ENCODE results near the gene MRPL19. TPM values are rescaled to one million over a fixed set of nuclear protein-coding genes. Genes with fewer than 3 reads are reported as not detected.

Gene MRPL19
- total RNA-seq, 1 experiment from 2014 or later, result 65.4 TPM

DNA sequence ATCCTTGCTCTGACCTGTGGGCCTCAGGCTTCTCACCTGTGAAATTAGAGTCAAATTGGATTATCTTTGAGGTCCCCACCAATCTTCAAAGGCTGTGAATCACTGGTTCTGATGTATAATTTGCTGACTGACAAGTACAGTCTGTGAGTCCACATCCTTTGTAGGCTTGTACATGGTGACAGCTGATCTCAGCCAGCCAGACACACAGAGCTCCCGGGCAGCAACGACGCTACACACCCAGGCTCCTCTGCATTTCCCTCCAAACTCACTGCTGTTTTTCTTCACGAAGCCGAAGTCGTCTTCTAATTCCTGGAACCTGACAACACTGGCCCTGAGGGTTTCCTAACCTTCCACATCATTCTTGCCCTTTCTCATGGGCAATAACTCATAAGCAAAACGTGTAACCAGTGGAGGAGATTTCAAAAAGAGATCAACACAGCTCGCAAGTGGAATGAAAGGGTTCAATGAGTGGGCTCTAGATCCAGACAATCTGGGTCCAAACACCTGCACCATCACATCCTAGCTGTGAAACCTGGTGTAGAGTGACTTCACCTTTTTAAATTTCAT is 47.9 kb upstream of the MRPL19 start:
- intact Hi-C loops (cut with micrococcal nuclease), result no loop called here
- Mint-ChIP-seq H3K4me3 (ENCODE audit: unreplicated experiment) (no peak overlapping the region), H3K36me3 (ENCODE audit: insufficient read depth, unreplicated experiment) (no peaks in the 10 kb centered on the region), H3K27ac (ENCODE audit: low read depth, unreplicated experiment) (no peak overlapping the region), H3K9me3 (ENCODE audit: unreplicated experiment) (no peaks in the 10 kb centered on the region), H3K4me1 (ENCODE audit: insufficient read depth, unreplicated experiment) (peaks cover 55% of the 10 kb centered on the region), H3K27me3 (ENCODE audit: insufficient read depth, unreplicated experiment) (no peaks in the 10 kb centered on the region)
- ChIA-PET CTCF (interaction anchor here (0.7 to 3.6 kb wide), 3 partner anchors 11 to 908 kb away, joined by 3 to 35 read pairs (median 4); no protein-coding TSS in a partner anchor), POLR2A (no interaction called here)
- BruUV-seq (replicated peaks), result no TSS peak
- TF ChIP-seq, protein P1, sequence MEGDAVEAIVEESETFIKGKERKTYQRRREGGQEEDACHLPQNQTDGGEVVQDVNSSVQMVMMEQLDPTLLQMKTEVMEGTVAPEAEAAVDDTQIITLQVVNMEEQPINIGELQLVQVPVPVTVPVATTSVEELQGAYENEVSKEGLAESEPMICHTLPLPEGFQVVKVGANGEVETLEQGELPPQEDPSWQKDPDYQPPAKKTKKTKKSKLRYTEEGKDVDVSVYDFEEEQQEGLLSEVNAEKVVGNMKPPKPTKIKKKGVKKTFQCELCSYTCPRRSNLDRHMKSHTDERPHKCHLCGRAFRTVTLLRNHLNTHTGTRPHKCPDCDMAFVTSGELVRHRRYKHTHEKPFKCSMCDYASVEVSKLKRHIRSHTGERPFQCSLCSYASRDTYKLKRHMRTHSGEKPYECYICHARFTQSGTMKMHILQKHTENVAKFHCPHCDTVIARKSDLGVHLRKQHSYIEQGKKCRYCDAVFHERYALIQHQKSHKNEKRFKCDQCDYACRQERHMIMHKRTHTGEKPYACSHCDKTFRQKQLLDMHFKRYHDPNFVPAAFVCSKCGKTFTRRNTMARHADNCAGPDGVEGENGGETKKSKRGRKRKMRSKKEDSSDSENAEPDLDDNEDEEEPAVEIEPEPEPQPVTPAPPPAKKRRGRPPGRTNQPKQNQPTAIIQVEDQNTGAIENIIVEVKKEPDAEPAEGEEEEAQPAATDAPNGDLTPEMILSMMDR (IDR thresholded peaks at IDR 0.05; ENCODE audit: unreplicated experiment), result no peak
- no peak for DNase-seq (ENCODE audit: unreplicated experiment)

DNA sequence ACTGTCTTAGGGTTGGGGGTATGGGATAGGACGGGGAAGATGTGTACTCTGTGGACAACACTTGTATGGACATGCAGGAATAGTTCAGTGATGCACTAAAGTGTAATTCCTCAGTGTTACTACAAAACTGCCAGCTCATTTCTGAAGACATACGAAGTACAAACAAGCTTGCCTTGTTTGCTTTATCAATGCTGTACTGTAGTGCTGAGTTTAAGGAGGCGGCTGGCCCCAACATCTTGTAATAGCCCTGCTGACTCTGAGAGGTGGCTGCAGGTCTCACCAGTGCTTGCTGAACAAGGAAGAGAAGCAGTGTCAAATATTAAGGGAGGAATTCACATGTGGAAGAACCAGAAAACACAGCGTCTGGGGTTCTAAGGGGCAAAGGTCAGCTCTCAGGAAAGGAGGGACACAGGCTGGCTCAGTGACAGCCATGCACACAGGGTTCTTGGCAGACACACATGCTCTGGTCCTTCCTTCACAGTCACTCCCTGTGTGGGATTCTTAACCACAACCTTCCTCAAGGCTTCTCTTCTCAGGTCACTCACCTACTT is 46.0 kb upstream of the MRPL19 start:
- H3K36me3 Mint-ChIP-seq (ENCODE audit: insufficient read depth, unreplicated experiment), result no peaks in the 10 kb centered on the region
- peaks cover 61% of the 10 kb centered on the region for H3K4me1 Mint-ChIP-seq (ENCODE audit: insufficient read depth, unreplicated experiment)
- no peaks in the 10 kb centered on the region for H3K27me3 Mint-ChIP-seq (ENCODE audit: insufficient read depth, unreplicated experiment)
- ChIA-PET CTCF (interaction anchor here (0.6 to 7.6 kb wide), 9 partner anchors 9 to 137 kb away, joined by 3 to 124 read pairs (median 6); partner anchors contain the start of gene EVA1A), POLR2A (interaction anchor here (0.8 to 4.4 kb wide), 7 partner anchors 9 to 47 kb away, joined by 3 to 44 read pairs (median 3); partner anchors contain the start of gene MRPL19)
- H3K4me3 Mint-ChIP-seq (ENCODE audit: unreplicated experiment), result no peak overlapping the region
- DNase-seq (ENCODE audit: unreplicated experiment), result no peak
- TF ChIP-seq, protein P1 (IDR thresholded peaks at IDR 0.05; ENCODE audit: unreplicated experiment), result no peak
- intact Hi-C loops (cut with micrococcal nuclease), result loop anchor here (10.0 kb wide), 1 partner anchor 546 kb away; no protein-coding TSS in a partner anchor
- BruUV-seq (replicated peaks), result no TSS peak
- no peaks in the 10 kb centered on the region for H3K9me3 Mint-ChIP-seq (ENCODE audit: unreplicated experiment)
- H3K27ac Mint-ChIP-seq (ENCODE audit: low read depth, unreplicated experiment), result peak overlapping the region; percentile 49

DNA sequence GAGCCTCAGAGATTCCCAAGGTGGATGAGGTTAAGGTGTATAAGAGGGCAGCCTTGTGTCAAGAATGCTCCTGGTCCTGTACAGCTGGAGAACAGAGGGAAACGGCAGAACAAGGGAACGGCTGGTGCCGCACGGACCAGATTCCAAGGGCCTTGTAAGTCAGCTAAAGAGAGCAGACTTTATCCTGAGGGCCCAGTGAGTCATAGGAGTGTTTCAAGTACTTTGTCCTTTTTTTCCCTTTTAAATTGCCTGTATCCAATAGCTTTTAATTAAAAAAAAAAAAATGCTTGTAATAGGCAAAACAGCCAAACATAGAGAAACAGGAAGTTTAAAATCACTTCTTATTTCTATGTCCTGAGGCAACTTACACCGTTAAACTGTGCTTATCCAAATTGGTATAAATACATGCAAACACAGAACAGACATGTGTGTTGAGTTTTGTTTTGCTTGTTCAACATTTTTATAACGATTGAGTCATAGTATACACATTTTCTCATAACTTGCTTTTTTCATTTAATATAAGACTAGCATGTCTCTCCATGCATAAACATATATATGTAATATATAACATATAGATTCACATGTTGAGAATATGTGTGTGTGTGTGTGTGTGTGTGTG is 43.8 kb upstream of the MRPL19 start:
- CTCF ChIA-PET, result interaction anchor here (0.6 to 7.6 kb wide), 8 partner anchors 11 to 139 kb away, joined by 3 to 124 read pairs (median 24); partner anchors contain the start of gene EVA1A
- peaks cover 69% of the 10 kb centered on the region for H3K4me1 Mint-ChIP-seq (ENCODE audit: insufficient read depth, unreplicated experiment)
- no TSS peak for BruUV-seq (replicated peaks)

More for the DNA sequence above, 43.8 kb upstream of the MRPL19 start:
- no peaks in the 10 kb centered on the region for H3K9me3 Mint-ChIP-seq (ENCODE audit: unreplicated experiment)
- TF ChIP-seq, protein P1 (IDR thresholded peaks at IDR 0.05; ENCODE audit: unreplicated experiment), result no peak
- intact Hi-C loops (cut with micrococcal nuclease), result loop anchor here (10.0 kb wide), 1 partner anchor 548 kb away; no protein-coding TSS in a partner anchor
- H3K27me3 Mint-ChIP-seq (ENCODE audit: insufficient read depth, unreplicated experiment), result no peaks in the 10 kb centered on the region
- peak; percentile 82 for DNase-seq (ENCODE audit: unreplicated experiment)
- POLR2A ChIA-PET, result interaction anchor here (0.7 to 4.4 kb wide), 10 partner anchors 10 to 143 kb away, joined by 3 to 44 read pairs (median 5); partner anchors contain the start of gene EVA1A
- peak overlapping the region; percentile 82 for H3K27ac Mint-ChIP-seq (ENCODE audit: low read depth, unreplicated experiment)
- no peak overlapping the region for H3K4me3 Mint-ChIP-seq (ENCODE audit: unreplicated experiment)
- H3K36me3 Mint-ChIP-seq (ENCODE audit: insufficient read depth, unreplicated experiment), result no peaks in the 10 kb centered on the region
